ENCODE results near the gene BEX1.
A peak's percentile ranks its signal among the peaks of the same experiment; 100 is the strongest.
"Not testable (repeated sequence)": the region's sequence is repeated elsewhere in the genome, so short reads cannot be mapped to it uniquely, and the experiment has no call there.

Gene BEX1

DNA sequence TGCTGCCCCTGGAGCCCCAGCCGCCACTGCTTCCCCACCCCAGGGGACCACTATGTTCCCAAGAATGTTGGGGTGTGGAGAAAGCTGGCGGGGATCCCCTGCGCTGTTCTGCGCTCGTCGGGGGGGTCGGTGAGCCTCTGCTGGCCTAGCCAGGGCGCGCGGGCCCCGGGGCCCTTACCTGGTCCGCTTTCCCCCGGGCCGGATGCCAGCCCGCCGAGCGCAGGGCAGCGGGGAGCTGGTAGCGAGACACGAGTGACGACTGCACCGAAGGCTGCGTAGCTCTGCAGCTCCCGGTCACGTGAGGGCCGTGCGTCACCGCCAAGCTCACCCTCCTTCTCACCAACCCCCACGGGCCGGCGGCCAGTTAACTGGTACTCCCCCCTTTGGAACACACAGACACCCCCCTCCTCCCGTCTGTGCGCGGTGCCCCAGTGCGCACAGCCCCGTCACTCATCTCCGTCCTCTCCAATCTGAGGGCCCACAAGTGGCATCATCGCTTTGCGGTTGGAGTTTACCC, at the start of gene BEX1:
BEX1 (minus strand) TSS at position 254 of the 517 bp plus-strand sequence. CDS start 897 bp downstream, outside the sequence.
- DNase-seq (ENCODE audit: low spot score): no peak

DNA sequence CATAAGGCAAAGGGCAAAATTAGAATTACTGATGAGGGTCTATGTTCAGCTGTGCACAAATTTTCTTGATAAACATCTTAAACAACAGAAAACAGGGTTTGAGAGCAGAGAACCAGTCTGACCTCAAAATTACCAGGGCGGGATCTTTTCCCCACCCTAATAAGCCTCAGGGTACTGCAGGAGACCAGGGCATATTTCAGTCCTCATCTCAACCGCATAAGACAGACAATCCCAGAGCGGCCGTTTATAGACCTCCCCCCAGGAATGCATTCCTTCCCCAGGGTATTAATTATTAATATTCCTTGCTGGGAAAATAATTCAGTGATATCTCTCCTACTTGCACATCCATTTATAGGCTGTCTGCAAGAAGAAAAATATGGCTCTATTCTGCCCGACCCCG, 45.5 kb upstream of the BEX1 start:
- not testable (repeated sequence) for DNase-seq (ENCODE audit: low spot score)

DNA sequence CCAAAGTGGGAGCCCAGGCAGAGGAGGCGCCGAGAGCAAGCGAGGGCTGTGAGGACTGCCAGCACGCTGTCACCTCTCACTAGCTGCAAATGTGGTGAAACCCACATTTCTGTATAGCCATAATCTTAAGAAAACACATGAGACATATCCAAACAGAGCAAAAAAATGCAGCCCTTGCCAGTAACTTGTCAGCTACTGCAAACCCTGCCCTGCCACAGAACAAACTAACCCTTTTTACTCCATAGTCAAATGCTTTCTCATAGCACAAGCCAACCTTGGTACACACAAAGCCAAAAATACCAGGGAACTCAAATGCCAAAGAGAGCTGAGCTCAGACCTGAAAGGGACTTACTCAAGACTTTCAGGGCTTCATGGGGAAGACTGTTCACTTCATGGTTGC, 43.9 kb upstream of the BEX1 start:
- no peak for DNase-seq (ENCODE audit: low spot score)

DNA sequence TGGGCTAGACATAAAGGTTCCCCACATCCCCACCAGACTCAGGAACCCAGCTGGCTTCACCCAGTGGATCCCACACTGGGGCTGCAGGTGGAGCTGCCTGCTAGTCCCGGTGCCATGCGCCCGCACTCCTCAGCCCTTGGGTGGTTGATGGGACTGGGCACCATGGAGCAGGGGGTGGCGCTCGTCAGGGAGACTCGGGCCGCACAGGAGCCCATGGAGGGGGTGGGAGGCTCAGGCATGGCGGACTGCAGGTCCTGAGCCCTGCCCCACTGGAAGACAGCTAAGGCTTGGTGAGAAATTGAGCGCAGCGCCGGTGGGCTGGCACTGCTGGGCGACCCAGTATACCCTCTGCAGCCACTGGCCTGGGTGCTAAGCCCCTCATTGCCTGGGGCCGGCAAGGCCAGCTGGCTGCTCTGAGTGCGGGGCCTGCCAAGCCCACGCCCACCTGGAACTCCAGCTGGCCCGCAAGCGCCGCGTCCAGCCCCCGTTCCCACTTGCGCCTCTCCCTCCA, 43.3 kb upstream of the BEX1 start:
- not testable (repeated sequence) for DNase-seq (ENCODE audit: low spot score)

DNA sequence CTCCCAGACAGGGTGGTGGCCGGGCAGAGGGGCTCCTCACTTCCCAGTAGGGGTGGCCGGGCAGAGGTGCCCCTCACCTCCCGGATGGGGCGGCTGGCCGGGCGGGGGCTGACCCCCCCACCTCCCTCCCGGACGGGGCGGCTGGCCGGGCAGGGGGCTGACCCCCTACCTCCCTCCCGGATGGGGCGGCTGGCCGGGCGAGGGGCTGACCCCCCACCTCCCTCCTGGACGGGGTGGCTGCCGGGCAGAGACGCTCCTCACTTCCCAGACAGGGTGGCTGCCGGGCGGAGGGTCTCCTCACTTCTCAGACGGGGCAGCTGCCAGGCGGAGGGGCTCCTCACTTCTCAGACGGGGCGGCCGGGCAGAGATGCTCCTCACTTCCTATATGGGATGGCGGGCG, 40.4 kb upstream of the BEX1 start:
- DNase-seq (ENCODE audit: low spot score): not testable (repeated sequence)

DNA sequence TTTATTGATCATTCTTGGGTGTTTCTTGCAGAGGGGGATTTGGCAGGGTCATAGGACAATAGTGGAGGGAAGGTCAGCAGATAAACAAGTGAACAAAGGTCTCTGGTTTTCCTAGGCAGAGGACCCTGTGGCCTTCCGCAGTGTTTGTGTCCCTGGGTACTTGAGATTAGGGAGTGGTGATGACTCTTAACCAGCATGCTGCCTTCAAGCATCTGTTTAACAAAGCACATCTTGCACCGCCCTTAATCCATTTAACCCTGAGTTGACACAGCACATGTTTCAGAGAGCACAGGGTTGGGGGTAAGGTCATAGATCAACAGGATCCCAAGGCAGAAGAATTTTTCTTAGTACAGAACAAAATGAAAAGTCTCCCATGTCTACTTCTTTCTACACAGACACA, 39.9 kb upstream of the BEX1 start:
- not testable (repeated sequence) for DNase-seq (ENCODE audit: low spot score)

DNA sequence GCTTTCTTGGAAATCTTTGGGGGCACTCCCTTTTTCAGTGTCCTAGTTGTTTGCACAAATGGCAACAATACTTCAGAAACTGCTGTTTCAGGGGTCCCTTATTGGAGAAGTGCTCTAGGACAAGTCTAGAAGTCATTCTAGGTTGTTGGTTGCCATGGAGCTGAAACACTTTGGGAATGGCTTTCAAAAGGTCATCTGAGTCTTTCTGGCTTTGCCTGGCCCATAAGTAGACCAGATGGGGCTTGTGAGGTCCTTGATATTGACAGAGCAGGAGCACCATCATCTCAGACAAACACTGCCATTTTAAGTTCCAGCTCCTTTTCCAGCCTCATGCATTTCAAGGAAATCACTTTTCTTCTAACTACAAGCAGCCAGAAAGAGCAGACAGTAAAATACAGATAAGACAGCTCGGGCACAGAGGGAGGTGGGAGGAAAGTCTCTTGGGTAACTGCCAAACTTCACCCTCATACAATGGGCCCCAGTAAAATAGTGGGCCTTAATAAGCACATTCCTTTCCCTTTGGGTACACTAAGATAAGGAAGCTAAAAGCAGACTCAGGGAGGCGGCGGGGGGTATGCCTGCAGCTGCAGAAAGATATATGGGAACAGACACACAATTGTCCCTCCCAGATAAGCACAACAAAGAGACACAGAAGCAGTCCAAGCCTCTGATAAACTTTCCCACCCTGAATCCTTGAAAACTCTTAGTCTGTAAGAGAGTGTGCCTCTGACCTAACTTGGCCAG, 37.5 kb upstream of the BEX1 start:
- no peak for DNase-seq (ENCODE audit: low spot score)

DNA sequence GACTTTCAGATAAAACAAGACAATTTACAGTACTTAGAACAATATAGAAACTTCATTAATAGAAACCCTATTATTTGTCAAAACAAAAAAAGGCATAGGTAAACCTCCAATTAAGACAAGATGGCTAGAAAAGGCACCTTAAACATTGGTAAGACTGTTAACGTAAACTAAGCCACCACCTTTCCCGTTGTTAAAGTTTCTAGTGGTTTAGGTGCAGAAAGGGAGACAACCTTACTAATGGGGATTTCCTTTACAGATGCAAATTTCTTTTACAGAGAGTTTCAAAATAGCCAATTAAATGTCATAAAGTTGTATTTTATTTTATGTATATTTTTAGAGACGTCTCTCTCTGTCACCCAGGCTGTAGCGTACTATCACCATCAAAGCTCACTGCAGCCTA, 36.5 kb upstream of the BEX1 start:
- no peak for DNase-seq (ENCODE audit: low spot score)

DNA sequence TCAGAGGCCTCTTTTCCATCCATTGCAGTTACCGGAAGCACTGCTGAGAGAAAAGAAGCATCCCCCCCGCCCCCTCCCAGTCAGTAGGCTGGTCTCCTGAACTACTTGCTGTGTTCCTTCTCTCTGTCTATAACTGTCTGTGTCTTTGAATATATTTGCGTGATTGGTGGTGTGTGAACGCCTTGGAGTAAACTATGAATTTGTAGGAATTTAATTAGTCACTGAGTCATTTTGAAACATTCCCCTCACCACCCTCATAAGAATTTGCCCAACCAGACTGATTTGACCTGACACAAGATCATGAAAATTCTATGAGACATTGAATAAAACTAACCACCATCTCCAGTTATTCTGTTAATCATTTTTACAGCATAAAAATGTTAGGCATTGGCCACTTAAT, 35.7 kb upstream of the BEX1 start:
- DNase-seq (ENCODE audit: low spot score): no peak

DNA sequence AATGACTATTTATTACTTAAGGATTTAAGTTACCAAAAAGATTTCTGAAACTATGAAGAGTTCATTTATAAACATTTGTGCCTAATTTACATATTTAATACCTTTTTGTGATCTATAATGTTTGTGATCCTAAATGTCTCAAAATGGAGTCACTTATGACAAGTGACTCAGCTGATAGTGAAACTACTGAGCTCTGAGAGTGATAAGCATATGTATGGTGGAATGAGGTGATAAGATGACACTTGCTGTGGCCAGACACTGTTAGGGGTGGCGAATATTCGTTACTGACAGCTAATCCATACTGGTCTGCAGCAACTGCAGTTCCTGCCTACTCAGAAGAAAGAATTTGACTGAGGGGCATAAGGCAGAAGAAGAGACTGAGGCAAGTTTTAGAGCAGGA, 34.5 kb upstream of the BEX1 start:
- DNase-seq (ENCODE audit: low spot score): no peak

DNA sequence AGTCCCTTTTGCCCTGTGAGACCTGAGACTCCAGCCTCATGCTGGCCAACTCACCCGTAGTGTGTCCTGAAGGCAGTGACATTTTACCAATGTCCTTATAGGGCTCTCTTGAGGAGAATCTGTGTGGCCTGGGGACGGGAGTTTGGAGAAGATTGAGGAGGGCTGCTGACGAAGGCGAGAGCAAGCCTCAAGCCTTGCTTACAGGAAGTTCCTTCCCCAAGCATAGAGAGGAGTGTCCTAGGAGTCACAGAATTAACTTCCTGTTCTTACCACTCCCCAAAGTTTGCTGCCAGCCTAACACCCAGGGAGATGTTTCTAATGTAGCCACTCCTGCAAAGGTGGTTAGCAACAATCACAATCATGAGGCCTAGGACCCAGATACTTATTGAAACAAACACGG, 29.0 kb upstream of the BEX1 start, which contains the start of gene NXF3:
NXF3 (minus strand) TSS at position 202 of the 400 bp plus-strand sequence; CDS start at position 82, 120 bp downstream.
- DNase-seq (ENCODE audit: low spot score): no peak

DNA sequence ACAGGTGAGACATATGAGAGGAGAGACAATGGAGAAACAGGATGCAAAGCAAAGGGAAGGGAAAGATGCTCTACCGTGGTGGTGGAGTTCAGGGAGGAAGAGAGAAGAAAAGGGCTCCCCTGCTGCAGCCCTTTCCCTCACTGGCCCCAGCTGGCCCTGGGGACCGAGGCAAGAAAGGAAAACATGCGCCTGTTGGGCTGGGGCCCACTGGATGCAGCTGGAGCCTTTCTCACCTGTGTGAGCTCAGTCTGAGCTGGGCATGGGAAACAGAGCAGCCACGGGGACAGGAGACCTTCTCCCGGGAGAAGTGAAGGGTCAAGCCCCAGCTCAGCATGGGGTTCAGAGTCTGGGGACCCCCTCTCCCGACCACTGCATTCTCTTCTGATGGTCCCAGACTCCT, 17.1 kb upstream of the BEX1 start:
- DNase-seq (ENCODE audit: low spot score): no peak

DNA sequence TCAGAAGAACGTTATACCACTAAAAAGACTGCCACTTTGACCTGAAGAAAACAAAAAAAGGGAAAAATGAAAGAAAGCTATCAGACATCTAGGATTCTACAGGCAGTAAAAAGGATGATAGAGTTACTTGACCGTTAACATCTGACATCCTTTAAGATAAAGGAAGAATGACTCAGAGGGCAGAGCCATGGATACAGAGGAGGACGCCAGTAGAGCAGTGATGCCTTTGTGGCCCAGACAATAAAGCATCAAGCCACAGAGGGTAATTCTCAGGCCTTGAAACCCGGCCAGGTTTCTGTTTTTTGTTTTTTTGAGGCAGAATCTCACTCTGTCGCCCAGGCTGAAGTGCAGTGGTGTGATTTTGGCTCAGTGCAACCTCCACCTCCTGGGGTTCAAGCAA, 9.5 kb upstream of the BEX1 start:
- DNase-seq (ENCODE audit: low spot score): no peak

DNA sequence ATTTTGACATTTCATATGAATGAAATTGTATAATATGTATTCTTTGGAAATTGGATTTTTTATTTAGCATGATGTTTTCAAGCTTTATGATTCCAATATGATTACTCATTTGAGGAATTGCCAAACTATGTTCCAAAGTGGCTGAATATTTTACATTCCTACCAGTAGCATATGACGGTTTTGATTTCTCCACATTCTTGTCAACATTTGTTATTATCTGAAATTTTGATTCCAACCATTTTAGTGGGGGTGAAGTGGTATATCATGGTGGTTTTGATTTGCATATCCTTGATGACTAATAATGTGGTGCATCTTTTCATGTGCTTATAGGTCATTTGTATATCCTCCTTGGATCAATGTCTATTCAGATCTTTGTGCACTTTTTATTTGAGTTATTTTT, 2.6 kb upstream of the BEX1 start:
- DNase-seq (ENCODE audit: low spot score): no peak

DNA sequence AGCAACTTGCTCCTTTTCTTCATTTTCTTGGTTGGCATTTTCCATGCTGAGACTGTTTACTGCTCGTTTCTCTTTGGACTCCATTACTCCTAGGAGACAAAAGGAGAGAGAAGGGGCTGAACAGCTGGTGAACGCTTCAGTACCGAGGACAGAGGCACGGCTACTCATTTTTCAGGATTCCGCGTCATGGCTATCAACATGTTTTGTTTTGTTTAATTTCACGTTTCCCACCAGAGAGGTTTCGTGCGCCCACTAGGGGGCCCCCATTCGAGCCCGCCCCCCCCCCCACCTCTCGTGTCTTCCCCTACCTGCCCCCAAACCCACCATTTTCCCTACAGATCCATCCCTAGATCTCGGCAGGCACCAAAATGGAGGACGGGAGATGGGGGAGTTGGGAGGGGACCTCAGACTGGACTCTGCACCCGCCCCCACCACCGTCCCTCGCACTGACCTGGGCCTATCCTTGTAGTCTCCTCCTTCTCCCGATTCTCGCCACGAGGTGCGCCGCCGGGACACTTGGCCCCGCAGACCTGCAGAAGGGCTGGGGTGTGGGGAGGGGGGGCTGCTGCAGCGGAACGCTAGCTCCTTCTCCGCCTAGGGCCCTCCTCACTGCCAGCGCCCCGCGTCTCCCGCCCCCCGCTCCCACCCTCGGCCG, 653 bp downstream of the BEX1 start:
- DNase-seq (ENCODE audit: low spot score): peak; percentile 24

DNA sequence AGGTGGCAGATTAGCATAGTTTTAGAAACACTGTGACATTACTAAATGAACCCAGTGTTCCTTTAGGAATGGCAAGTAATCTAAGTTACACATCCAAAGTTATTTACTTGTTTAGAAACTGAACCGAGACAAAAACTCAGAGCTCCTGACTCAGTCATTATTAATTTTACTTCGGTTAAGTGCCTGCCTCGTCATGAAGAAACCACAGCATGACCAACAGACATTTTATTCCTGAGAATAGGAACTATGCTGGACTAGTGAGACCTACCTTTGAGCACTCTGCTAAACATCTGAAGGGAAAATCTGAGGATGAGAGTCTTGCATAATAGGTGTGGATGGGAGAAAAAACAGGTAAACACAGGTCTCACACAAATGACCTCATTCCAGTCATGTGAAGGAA, 2.5 kb downstream of the BEX1 start:
- no peak for DNase-seq (ENCODE audit: low spot score)

DNA sequence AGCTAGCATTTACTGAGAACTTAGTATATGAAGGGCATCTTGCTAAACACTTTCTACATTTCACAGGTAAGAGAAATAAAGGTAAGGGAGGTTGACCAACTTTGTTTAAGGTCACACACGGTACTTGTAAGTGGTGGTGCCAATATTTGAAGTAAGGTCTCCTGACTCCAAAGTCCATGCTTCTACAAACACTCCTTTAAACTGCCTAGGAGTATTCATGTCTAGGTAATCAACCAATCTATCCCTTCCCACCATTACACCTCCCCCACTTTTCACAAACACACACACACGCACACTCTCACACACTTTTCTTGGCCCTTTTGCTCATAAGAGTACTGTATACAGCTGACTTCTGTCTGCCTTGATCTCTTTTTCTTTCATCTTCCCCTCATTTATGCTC, 7.1 kb downstream of the BEX1 start:
- no peak for DNase-seq (ENCODE audit: low spot score)

DNA sequence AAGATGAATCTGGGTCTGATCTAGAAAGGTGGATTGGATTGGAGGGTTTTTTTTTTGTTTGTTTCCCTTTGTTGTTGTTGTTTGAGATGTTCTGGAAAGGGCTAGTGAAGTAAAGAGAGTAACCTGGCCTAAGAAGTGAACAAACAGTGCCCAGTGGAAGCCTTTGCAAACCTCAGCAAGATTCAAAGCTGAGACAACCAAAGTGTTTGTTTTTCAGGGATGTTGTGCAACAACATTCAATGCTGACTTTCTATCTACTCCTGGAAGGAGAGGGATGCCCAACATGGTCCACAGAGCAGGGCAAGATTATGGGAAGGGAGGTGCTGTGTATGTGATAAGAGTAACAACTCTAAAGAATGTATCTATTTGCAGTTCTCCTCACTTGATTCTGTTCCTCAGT, 11.3 kb downstream of the BEX1 start:
- DNase-seq (ENCODE audit: low spot score): no peak

DNA sequence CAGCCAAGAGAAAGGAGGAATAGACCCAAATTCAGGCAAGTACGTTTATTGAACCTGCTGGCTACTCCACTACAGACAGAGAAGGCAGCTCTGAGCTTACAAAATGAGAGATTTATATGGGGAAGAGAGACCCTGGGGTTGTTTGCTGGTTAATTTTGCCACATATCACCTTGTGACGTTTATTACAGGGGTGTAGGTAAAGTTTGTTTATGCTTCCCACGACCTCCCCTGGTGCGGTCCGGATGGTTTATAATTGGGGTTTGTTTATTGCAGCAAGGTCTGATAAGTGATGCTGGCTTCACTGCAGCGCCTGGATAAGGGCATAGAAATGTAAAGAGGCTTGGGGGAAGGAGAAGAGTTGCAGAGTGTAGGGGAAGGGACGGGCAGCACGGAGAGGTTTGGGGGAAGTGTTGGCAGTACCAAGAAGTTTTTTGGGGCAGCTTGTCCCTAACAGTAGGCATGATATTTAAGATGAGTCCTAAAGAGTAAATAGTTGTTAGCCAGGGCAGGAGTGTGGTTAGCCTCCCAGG, 12.6 kb downstream of the BEX1 start:
- DNase-seq (ENCODE audit: low spot score): no peak

DNA sequence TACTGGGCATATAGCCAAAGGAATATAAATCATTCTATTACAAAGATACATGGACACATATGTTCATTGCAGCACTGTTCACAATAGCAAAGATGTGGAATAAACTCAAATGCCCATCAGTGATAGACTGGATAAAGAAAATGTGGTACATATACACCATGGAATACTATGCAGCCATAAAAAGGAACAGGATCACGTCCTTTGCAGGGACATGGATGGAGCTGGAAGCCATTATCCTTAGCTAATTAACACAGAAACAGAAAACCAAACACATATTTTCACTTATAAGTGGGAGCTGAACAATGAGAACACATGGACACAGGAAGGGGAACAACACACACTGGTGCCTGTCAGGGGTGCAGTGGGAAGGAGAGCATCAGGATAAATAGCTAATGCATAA, 30.6 kb downstream of the BEX1 start:
- not testable (repeated sequence) for DNase-seq (ENCODE audit: low spot score)

DNA sequence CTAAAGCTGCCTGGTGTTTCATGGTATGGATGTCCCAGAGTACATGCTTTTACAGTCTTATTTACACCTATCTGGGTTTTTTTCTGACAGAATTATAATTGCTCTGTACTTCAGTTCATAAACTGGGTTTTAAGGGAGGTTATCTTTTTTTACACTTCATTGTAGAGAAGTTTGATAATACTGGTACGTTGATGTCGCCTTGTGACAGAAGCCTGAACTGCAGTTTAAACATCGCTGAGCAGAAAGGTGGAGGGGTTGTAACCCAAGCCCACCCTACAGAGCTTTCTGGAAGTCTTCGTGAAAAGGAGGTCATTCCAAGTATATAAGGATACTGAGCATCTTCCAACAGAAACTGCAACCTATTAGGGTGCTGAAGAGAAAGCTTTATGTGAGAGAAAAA, 46.4 kb downstream of the BEX1 start:
- no peak for DNase-seq (ENCODE audit: low spot score)

DNA sequence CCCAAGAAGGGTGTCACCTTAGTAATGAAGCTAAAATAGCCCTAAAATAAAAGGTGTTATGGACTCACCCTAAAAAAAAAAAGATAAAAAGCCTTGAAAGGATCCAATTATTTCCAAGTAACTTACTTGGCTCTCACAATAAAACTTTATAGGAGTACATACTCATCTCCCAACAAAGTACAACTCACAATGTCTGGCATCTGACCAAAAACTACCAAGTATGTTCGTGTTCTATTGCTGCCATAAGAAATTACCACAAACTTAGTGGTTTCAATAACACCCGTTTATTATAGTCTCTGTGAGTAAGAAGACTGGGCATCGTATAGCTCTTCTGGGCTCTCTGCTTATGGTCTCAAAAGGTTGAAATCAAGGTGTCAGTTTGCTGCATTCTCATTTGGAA, 51.0 kb downstream of the BEX1 start:
- DNase-seq (ENCODE audit: low spot score): no peak
